HEK293 (cell line): ENCODE measurements around the gene MPHOSPH9.

ENCODE experiments used
- CTCF ChIA-PET: fragments of 350-600 bp; formaldehyde crosslinking; extraction: SDS; loops from one replicate; lab custom pipeline; 2021; ENCODE audit warnings: antibody characterized with exemption; lab: Yijun Ruan, JAX
- POLR2A ChIA-PET: fragments of 300-600 bp; formaldehyde crosslinking; extraction: SDS; loops from one replicate; lab custom pipeline; 2020; ENCODE audit warnings: antibody characterized with exemption, inconsistent platforms; lab: Yijun Ruan, JAX
- H3K27ac ChIP-seq: fragments of 200-500 bp; sonication (Bioruptor generic); 2 replicates; pipeline ENCODE4 v1.5.1; 2014; ENCODE audit warnings: low read depth, low read length, control low read depth, inconsistent platforms; ENCODE audit errors: extremely low read depth
- H3K36me3 ChIP-seq, 2 experiments: fragments of 200-500 bp in 1 of 2; sonication (Bioruptor generic) in 1 of 2; 1 replicate in 1 of 2; 2 replicates in 1 of 2; pipeline ENCODE4 v1.5.1; 2014 to 2017; ENCODE audit warnings: inconsistent platforms in 2 of 2, low read length in 2 of 2; ENCODE audit not compliant: control insufficient read depth in 2 of 2, insufficient read depth in 1 of 2
- H3K4me1 ChIP-seq: fragments of 200-500 bp; sonication (Bioruptor generic); 2 replicates; pipeline ENCODE4 v1.5.1; 2014; ENCODE audit warnings: mild to moderate bottlenecking, low read length, inconsistent platforms; ENCODE audit not compliant: control insufficient read depth, insufficient read depth
- H3K4me3 ChIP-seq: 2 replicates; pipeline ENCODE4 v1.5.1; 2011; ENCODE audit warnings: low read depth, mild to moderate bottlenecking, control low read depth, low read length, moderate library complexity
- H3K9me3 ChIP-seq: fragments of 200-500 bp; sonication (Bioruptor generic); 2 replicates; pipeline ENCODE4 v1.5.1; 2014; ENCODE audit warnings: low read depth, low read length, inconsistent platforms; ENCODE audit not compliant: control insufficient read depth, insufficient read depth
- FEZF1 ChIP-seq: fragments of 450-650 bp; formaldehyde crosslinking; IDR thresholded peaks from 2 replicates; pipeline ENCODE4 v1.5.1; 2016; ENCODE audit warnings: missing biosample characterization, missing genetic modification characterization
- GLIS1 ChIP-seq: fragments of 450-650 bp; formaldehyde crosslinking; IDR thresholded peaks from 2 replicates; pipeline ENCODE4 v1.5.1; 2016; ENCODE audit warnings: missing biosample characterization, missing genetic modification characterization
- HOXC10 ChIP-seq: sonication (generic); formaldehyde crosslinking; IDR thresholded peaks from 2 replicates; pipeline ENCODE4 v1.8.1; 2023; ENCODE audit warnings: mild to moderate bottlenecking, missing genetic modification reagents
- KLF8 ChIP-seq: fragments of 450-650 bp; formaldehyde crosslinking; IDR thresholded peaks from 2 replicates; pipeline ENCODE4 v1.5.1; 2016; ENCODE audit warnings: missing biosample characterization, missing genetic modification characterization
- MZF1 ChIP-seq: fragments of 450-650 bp; formaldehyde crosslinking; IDR thresholded peaks from 2 replicates; pipeline ENCODE4 v1.5.1; 2017; ENCODE audit warnings: missing biosample characterization, missing genetic modification characterization, borderline replicate concordance
- SCRT1 ChIP-seq: fragments of 450-650 bp; formaldehyde crosslinking; IDR thresholded peaks from 2 replicates; pipeline ENCODE4 v1.5.1; 2016; ENCODE audit warnings: missing biosample characterization, missing genetic modification characterization, borderline replicate concordance
- TRIM28 ChIP-seq: IDR thresholded peaks from 2 replicates; pipeline ENCODE4 v1.6.1; 2011; ENCODE audit warnings: low read length, control low read depth, borderline replicate concordance
- ZIC2 ChIP-seq: fragments of 450-650 bp; formaldehyde crosslinking; IDR thresholded peaks from 2 replicates; pipeline ENCODE4 v1.5.1; 2016; ENCODE audit warnings: missing biosample characterization, missing genetic modification characterization
- ZNF146 ChIP-seq: fragments of 450-650 bp; formaldehyde crosslinking; IDR thresholded peaks from 2 replicates; pipeline ENCODE4 v1.5.1; 2016; ENCODE audit warnings: missing biosample characterization, missing genetic modification characterization
- ZNF24 ChIP-seq: fragments of 450-650 bp; formaldehyde crosslinking; IDR thresholded peaks from 2 replicates; pipeline ENCODE4 v1.5.1; 2016; ENCODE audit warnings: missing biosample characterization, missing genetic modification characterization
- ZNF266 ChIP-seq: fragments of 450-650 bp; formaldehyde crosslinking; IDR thresholded peaks from 2 replicates; pipeline ENCODE4 v1.5.1; 2016; ENCODE audit warnings: missing biosample characterization, missing genetic modification characterization, low read depth
- ZNF302 ChIP-seq: fragments of 450-650 bp; formaldehyde crosslinking; IDR thresholded peaks from 2 replicates; pipeline ENCODE4 v1.5.1; 2016; ENCODE audit warnings: missing biosample characterization, missing genetic modification characterization, low read depth
- ZNF366 ChIP-seq: fragments of 450-650 bp; formaldehyde crosslinking; conservative IDR thresholded peaks from 2 replicates; pipeline ENCODE4 v1.5.1; 2016; ENCODE audit warnings: missing biosample characterization, missing genetic modification characterization
- ZNF514 ChIP-seq: fragments of 450-650 bp; formaldehyde crosslinking; IDR thresholded peaks from 2 replicates; pipeline ENCODE4 v1.5.1; 2016; ENCODE audit warnings: missing biosample characterization, missing genetic modification characterization
- ZNF558 ChIP-seq: fragments of 450-650 bp; formaldehyde crosslinking; IDR thresholded peaks from 2 replicates; pipeline ENCODE4 v1.5.1; 2016; ENCODE audit warnings: missing biosample characterization, missing genetic modification characterization
- ZNF561 ChIP-seq: fragments of 450-650 bp; IDR thresholded peaks from 2 replicates; pipeline ENCODE4 v1.5.1; 2018; ENCODE audit warnings: missing biosample characterization, missing genetic modification characterization, borderline replicate concordance
- ZNF701 ChIP-seq: fragments of 450-650 bp; formaldehyde crosslinking; IDR thresholded peaks from 2 replicates; pipeline ENCODE4 v1.5.1; 2016; ENCODE audit warnings: missing biosample characterization, missing genetic modification characterization
- ZNF707 ChIP-seq: fragments of 450-650 bp; formaldehyde crosslinking; IDR thresholded peaks from 2 replicates; pipeline ENCODE4 v1.5.1; 2016; ENCODE audit warnings: missing biosample characterization, missing genetic modification characterization
- ZNF747 ChIP-seq: fragments of 450-650 bp; formaldehyde crosslinking; IDR thresholded peaks from 2 replicates; pipeline ENCODE4 v1.5.1; 2016; ENCODE audit warnings: missing biosample characterization, missing genetic modification characterization
- ZNF76 ChIP-seq: fragments of 450-650 bp; formaldehyde crosslinking; IDR thresholded peaks from 2 replicates; pipeline ENCODE4; 2016; ENCODE audit warnings: low read depth, missing biosample characterization, missing genetic modification characterization, borderline replicate concordance
- TF ChIP-seq, protein P1 (sequence below): fragments of 450-650 bp; formaldehyde crosslinking; IDR thresholded peaks from 2 replicates; pipeline ENCODE4 v1.5.1; 2016; ENCODE audit warnings: missing biosample characterization, missing genetic modification characterization
- TF ChIP-seq, protein P2 (sequence below): fragments of 450-650 bp; formaldehyde crosslinking; optimal IDR thresholded peaks from 2 replicates; pipeline ENCODE3; 2016; ENCODE audit warnings: missing biosample characterization, mild to moderate bottlenecking, missing genetic modification characterization
- TF ChIP-seq, protein P3 (sequence below): fragments of 450-650 bp; formaldehyde crosslinking; IDR thresholded peaks from 2 replicates; pipeline ENCODE4 v1.5.1; 2016; ENCODE audit warnings: missing biosample characterization, missing genetic modification characterization
- TF ChIP-seq, protein P4 (sequence below): fragments of 450-650 bp; IDR thresholded peaks from 2 replicates; pipeline ENCODE4 v1.5.1; 2018; ENCODE audit warnings: missing biosample characterization, missing genetic modification characterization

MPHOSPH9 gene

DNA sequence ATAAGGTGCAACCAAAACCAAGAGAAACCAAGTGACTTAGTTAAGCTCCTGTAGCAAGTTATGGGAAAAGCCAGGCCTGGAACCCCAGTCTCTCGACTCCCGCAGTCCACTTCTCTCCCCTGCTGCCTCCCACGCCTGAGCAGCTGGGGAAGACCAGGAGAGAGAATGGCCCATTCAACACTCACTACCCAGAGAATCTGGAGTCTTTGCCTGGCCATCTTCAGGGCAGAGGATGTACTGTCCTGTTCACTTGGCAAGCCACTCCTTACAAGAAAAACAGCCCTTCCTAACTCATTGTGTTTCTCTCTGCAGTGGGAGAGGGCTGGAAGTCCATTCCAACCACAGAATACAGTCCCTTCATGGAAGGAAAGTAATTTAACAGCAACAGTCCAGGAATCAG lies 83.9 kb downstream of the MPHOSPH9 start (continued):
- TF ChIP-seq, protein P1, sequence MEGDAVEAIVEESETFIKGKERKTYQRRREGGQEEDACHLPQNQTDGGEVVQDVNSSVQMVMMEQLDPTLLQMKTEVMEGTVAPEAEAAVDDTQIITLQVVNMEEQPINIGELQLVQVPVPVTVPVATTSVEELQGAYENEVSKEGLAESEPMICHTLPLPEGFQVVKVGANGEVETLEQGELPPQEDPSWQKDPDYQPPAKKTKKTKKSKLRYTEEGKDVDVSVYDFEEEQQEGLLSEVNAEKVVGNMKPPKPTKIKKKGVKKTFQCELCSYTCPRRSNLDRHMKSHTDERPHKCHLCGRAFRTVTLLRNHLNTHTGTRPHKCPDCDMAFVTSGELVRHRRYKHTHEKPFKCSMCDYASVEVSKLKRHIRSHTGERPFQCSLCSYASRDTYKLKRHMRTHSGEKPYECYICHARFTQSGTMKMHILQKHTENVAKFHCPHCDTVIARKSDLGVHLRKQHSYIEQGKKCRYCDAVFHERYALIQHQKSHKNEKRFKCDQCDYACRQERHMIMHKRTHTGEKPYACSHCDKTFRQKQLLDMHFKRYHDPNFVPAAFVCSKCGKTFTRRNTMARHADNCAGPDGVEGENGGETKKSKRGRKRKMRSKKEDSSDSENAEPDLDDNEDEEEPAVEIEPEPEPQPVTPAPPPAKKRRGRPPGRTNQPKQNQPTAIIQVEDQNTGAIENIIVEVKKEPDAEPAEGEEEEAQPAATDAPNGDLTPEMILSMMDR (tag by site-specific recombination): no peak
- no peak for TF ChIP-seq FEZF1 (tag by site-specific recombination)
- TF ChIP-seq ZNF302 (tag by site-specific recombination): no peak

DNA sequence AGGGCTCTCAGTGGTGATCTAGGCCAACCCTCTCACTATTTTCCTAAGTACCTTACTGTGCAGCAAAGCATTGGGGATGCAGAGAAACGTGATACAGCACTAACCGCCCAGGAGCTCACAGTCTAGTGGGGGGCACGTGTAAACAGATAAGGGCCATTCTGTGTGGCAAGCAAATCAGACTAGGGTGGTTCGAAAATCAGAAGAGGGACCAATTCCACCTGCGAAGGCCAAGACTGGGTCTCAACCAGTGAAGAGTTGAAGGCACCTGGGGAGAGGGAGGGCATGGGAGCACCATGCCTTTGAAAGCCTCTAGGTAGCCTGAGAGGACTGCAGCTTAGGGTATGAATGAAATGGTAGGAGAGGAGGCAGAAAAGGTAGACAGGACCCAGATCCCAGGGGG lies 84.3 kb downstream of the MPHOSPH9 start:
- Histone ChIP-seq H3K36me3 (peaks cover 2 to 5% of the 10 kb centered on the region in 2 experiments; a peak in 2 of 3 replicates), H3K9me3 (no peaks in the 10 kb centered on the region), H3K4me1 (peaks cover 7% of the 10 kb centered on the region; the same call in 1 of the 2 replicates), H3K4me3 (no peak overlapping the region), H3K27ac (no peak overlapping the region)
- TF ChIP-seq ZIC2 (tag by site-specific recombination) (peak; percentile 25; the same call in 1 of the 2 replicates), ZNF747 (tag by site-specific recombination) (no peak), MZF1 (tag by site-specific recombination) (peak; percentile 49; the same call in 1 of the 2 replicates), GLIS1 (peak; percentile 55)
- ChIA-PET CTCF (interaction anchor here (0.6 to 1.3 kb wide), 2 partner anchors 94 to 242 kb away, joined by 3 read pairs; no protein-coding TSS in a partner anchor), POLR2A (interaction anchor here (0.5 to 0.6 kb wide), 2 partner anchors 21 to 501 kb away, joined by 3 read pairs; no protein-coding TSS in a partner anchor)

DNA sequence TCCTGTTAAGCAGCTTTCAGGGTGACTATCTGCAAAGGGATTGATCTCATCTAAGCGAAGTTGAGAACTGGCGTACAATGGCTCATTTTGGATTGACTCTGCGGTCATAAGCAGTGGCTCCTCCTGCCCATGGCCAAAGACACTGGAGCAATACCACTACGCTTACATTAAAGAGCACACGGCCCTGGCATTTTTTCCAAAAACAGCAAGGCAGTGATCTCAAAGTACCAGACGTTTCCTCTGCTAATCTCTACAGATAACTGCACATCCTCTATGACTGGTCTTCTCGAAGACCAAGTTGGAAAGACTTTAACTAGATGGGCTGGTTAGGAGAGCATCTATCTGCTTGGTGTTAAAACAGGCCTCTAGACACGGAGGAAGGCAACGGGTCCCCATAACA lies 84.7 kb downstream of the MPHOSPH9 start:
- CTCF ChIA-PET: interaction anchor here (1.3 kb wide), 1 partner anchor 94 kb away, joined by 3 read pairs; no protein-coding TSS in a partner anchor
- peaks cover 0 to 1% of the 10 kb centered on the region in 2 experiments; a peak in 1 of 3 replicates for H3K36me3 ChIP-seq

More for the DNA sequence above, 84.7 kb downstream of the MPHOSPH9 start:
- Histone ChIP-seq H3K27ac (no peak overlapping the region), H3K4me1 (peaks cover 9% of the 10 kb centered on the region; the same call in 1 of the 2 replicates), H3K4me3 (no peak overlapping the region), H3K9me3 (no peaks in the 10 kb centered on the region)
- POLR2A ChIA-PET: no interaction called here
- TF ChIP-seq ZNF514 (tag by site-specific recombination) (no peak), TRIM28 (no peak), ZNF266 (tag by site-specific recombination) (no peak), ZNF76 (tag by site-specific recombination) (no peak), ZNF701 (tag by site-specific recombination) (no peak), ZNF302 (tag by site-specific recombination) (no peak), KLF8 (tag by site-specific recombination) (no peak), ZNF24 (tag by site-specific recombination) (no peak), ZNF561 (no peak), ZNF146 (no peak), HOXC10 (CRISPR knock-in tag) (no peak), ZNF707 (tag by site-specific recombination) (no peak), SCRT1 (tag by site-specific recombination) (no peak), GLIS1 (no peak), ZNF558 (no peak), ZNF366 (tag by site-specific recombination) (no peak)
- TF ChIP-seq, protein P2, sequence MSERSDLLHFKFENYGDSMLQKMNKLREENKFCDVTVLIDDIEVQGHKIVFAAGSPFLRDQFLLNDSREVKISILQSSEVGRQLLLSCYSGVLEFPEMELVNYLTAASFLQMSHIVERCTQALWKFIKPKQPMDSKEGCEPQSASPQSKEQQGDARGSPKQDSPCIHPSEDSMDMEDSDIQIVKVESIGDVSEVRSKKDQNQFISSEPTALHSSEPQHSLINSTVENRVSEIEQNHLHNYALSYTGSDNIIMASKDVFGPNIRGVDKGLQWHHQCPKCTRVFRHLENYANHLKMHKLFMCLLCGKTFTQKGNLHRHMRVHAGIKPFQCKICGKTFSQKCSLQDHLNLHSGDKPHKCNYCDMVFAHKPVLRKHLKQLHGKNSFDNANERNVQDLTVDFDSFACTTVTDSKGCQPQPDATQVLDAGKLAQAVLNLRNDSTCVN (tag by site-specific recombination): no peak
- TF ChIP-seq, protein P3, sequence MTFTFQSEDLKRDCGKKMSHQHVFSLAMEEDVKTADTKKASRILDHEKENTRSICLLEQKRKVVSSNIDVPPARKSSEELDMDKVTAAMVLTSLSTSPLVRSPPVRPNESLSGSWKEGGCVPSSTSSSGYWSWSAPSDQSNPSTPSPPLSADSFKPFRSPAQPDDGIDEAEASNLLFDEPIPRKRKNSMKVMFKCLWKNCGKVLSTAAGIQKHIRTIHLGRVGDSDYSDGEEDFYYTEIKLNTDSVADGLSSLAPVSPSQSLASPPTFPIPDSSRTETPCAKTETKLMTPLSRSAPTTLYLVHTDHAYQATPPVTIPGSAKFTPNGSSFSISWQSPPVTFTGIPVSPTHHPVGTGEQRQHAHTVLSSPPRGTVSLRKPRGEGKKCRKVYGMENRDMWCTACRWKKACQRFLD (tag by site-specific recombination): no peak
- TF ChIP-seq, protein P4, sequence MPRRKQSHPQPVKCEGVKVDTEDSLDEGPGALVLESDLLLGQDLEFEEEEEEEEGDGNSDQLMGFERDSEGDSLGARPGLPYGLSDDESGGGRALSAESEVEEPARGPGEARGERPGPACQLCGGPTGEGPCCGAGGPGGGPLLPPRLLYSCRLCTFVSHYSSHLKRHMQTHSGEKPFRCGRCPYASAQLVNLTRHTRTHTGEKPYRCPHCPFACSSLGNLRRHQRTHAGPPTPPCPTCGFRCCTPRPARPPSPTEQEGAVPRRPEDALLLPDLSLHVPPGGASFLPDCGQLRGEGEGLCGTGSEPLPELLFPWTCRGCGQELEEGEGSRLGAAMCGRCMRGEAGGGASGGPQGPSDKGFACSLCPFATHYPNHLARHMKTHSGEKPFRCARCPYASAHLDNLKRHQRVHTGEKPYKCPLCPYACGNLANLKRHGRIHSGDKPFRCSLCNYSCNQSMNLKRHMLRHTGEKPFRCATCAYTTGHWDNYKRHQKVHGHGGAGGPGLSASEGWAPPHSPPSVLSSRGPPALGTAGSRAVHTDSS: no peak
- TF ChIP-seq, all 188 proteins: peak for 0
